ENCODE data around the gene TNXB.
A peak's percentile ranks its signal among the peaks of the same experiment; 100 is the strongest.

Gene TNXB

GRCh38 chr6:32132110-32132509, 23.0 kb upstream of the TNXB start:
- DNase-seq (ENCODE audit: extremely low read depth, low read depth) = no peak
- no peak for TF ChIP-seq CTCF (IDR thresholded peaks at IDR 0.05; ENCODE audit: low read depth, low read length)

GRCh38 chr6:32131439-32131948, 22.4 kb upstream of the TNXB start:
- no peak for TF ChIP-seq CTCF (IDR thresholded peaks at IDR 0.05; ENCODE audit: low read depth, low read length)
- DNase-seq (ENCODE audit: extremely low read depth, low read depth) = no peak

- TF ChIP-seq CTCF (IDR thresholded peaks at IDR 0.05; ENCODE audit: low read depth, low read length) = no peak
Observed at GRCh38 chr6:32129297-32130088, 20.4 kb upstream of the TNXB start.

DNA sequence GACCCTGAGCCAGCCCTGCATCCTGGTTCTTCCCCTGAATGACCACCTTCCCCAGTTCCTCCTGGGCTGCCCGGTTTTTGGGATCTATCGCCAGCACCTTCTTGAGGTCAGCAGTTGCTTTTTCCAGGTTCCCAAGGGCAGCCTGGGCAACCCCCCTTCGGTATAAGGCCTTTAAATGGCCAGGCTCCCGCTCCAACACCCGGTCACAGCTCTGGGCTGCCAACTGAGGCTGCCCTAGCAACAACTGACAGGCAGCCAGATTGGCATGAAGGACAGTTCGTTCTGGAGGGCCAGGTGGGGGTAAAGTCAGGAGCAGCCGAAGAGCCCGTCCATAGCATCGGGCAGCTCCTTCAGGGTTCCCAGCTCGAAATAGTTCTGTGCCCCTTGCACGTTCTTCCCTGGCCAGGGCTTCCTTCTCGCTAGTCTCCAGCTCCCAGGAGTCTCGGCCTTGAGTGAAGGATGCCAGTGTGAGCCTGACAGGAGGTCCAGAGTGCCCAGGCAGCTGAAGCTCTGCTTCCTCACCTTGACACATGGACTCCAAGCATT, 19.7 kb upstream of the TNXB start:
- no peak for TF ChIP-seq CTCF (IDR thresholded peaks at IDR 0.05; ENCODE audit: low read depth, low read length)
- no peak for DNase-seq (ENCODE audit: extremely low read depth, low read depth)

More at GRCh38 chr6:32129297-32130088, 20.4 kb upstream of the TNXB start:
- no peak for DNase-seq (ENCODE audit: extremely low read depth, low read depth)

DNA sequence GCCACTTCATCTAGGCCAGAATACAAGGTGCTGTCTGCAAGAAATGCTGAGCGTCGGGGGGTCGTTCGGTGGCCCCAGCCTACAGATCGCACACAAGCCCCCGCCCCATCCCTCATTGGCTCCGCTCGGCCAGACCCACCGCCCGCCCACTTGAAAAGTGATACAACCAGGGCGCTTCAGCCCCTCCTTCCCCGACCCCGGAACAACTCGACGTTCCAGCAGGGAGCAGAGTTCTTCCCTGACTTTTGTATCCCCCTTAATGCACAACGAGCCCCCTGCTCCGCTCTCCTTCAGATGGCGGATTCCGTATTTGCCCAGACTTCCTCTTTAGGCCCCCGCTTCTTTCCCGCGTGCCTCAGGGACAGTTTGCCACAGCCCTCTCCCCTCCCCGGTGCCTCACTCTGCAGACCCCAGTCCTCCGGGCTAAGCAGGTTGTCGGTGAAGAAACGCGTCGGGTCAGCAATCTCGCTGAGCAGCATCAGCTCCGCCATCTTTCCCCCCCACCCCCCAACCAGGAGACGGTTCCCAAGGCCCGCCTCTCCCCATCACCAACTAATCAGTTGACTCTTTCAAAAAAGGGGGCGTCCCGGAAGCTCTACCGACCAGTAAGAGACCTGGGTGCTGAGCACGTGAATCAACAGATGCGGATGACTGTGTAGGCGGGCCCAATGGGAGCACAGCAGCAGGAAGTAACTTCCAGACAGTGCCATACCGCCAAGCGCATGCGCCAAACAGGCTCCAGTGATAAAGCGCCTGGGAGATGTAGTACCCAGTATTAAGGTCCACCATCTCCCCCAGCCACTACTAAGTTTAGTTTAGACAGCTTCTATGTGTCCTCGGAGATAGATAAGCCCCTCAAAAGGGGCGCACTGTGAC, 18.8 kb upstream of the TNXB start, which contains the start of gene ATF6B:
TSS of gene ATF6B (minus strand) at position 530 of the 876 bp plus-strand sequence. CDS start at position 491, 39 bp downstream.
- no peak for TF ChIP-seq CTCF (IDR thresholded peaks at IDR 0.05; ENCODE audit: low read depth, low read length)
- DNase-seq (ENCODE audit: extremely low read depth, low read depth) = peak; percentile 99

DNA sequence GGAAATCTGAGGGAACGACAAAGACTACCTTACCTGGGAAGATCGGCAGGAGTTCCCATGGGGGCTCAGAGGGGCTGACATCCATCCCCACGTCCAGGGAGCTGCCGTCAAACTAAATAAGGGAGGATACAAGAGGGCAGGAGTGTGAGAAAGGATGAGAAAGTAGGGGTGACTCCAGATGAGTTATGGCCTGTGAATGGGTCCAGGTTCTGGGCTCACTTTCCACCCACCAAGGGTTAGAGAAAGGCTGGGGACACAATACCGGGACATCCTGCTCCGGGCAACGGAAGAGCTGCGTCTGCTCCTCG, 18.2 kb upstream of the TNXB start:
- DNase-seq (ENCODE audit: extremely low read depth, low read depth) = no peak
- no peak for TF ChIP-seq CTCF (IDR thresholded peaks at IDR 0.05; ENCODE audit: low read depth, low read length)
